Left lobe of liver (tissue), 2 donors: Measurements from ENCODE around the gene ENDOD1. TPM values are rescaled to one million over a fixed set of nuclear protein-coding genes. Genes with fewer than 3 reads are reported as not detected.

ENCODE experiments used
- ATAC-seq: fragments of 200-7000 bp; cut with Tn5 transposase; one replicate; pipeline ENCODE4 v1.9.1; 2020; ENCODE audit warnings: mild to moderate bottlenecking, moderate library complexity
- DNase-seq: peaks from one replicate; pipeline ENCODE4 v3.0.0-alpha.2; 2020; ENCODE audit warnings: low spot score
- total RNA-seq: library from RNA; stranded (reverse); gene quantifications from one replicate; pipeline ENCODE4 v1.2.1, GENCODE V29; 2021
- donor health status: DM: no; HTN: no; CAD: no; lungs with moderate emphysema.
- donor health status: DM: no; HTN: yes; CAD: no.

Gene ENDOD1
- total RNA-seq, 1 donor from 2014 or later: 4.3 TPM

- no peak for DNase-seq
- ATAC-seq: peak; percentile 42
Observed at GRCh38 chr11:95074792-95075563, 14.7 kb upstream of the ENDOD1 start.

GRCh38 chr11:95076416-95076815 lies 13.2 kb upstream of the ENDOD1 start:
- ATAC-seq (peak; percentile 23), DNase-seq (no peak)

- no peak for DNase-seq
Observed at GRCh38 chr11:95076981-95077380, 12.7 kb upstream of the ENDOD1 start.

GRCh38 chr11:95078526-95078925 lies 11.1 kb upstream of the ENDOD1 start:
- no peak for ATAC-seq

More at GRCh38 chr11:95076981-95077380, 12.7 kb upstream of the ENDOD1 start:
- no peak for ATAC-seq

GRCh38 chr11:95081010-95081409 lies 8.6 kb upstream of the ENDOD1 start:
- ATAC-seq: no peak

More at GRCh38 chr11:95078526-95078925, 11.1 kb upstream of the ENDOD1 start:
- no peak for DNase-seq

GRCh38 chr11:95081412-95081811 lies 8.2 kb upstream of the ENDOD1 start:
- ATAC-seq (peak; percentile 58), DNase-seq (no peak)

More at GRCh38 chr11:95081010-95081409, 8.6 kb upstream of the ENDOD1 start:
- no peak for DNase-seq

GRCh38 chr11:95082576-95083001 lies 7.1 kb upstream of the ENDOD1 start:
- ATAC-seq: no peak
- no peak for DNase-seq

- DNase-seq (no peak), ATAC-seq (no peak)
Observed at GRCh38 chr11:95084509-95084908, 5.1 kb upstream of the ENDOD1 start.

- no peak for ATAC-seq
Observed at GRCh38 chr11:95085117-95085816, 4.4 kb upstream of the ENDOD1 start.

GRCh38 chr11:95086151-95086550 lies 3.5 kb upstream of the ENDOD1 start:
- DNase-seq: no peak
- no peak for ATAC-seq

More at GRCh38 chr11:95085117-95085816, 4.4 kb upstream of the ENDOD1 start:
- DNase-seq: no peak

- ATAC-seq (no peak), DNase-seq (no peak)
Observed at GRCh38 chr11:95086836-95087570, 2.6 kb upstream of the ENDOD1 start.

- ATAC-seq (peak; percentile 52), DNase-seq (no peak)
Observed at GRCh38 chr11:95088946-95089619, 563 bp upstream of the ENDOD1 start.

GRCh38 chr11:95091663-95092180 lies 2.1 kb downstream of the ENDOD1 start:
- DNase-seq: no peak
- ATAC-seq: no peak

- DNase-seq: no peak
Observed at GRCh38 chr11:95092549-95093324, 3.1 kb downstream of the ENDOD1 start.

GRCh38 chr11:95093548-95093947 lies 3.9 kb downstream of the ENDOD1 start:
- DNase-seq (no peak), ATAC-seq (no peak)

More at GRCh38 chr11:95092549-95093324, 3.1 kb downstream of the ENDOD1 start:
- no peak for ATAC-seq

- DNase-seq (no peak), ATAC-seq (no peak)
Observed at GRCh38 chr11:95095858-95096587, 6.4 kb downstream of the ENDOD1 start.

- no peak for ATAC-seq
- DNase-seq: no peak
Observed at GRCh38 chr11:95097209-95097608, 7.6 kb downstream of the ENDOD1 start.

- ATAC-seq (no peak), DNase-seq (no peak)
Observed at GRCh38 chr11:95098826-95099225, 9.2 kb downstream of the ENDOD1 start.

GRCh38 chr11:95100191-95100648 lies 10.6 kb downstream of the ENDOD1 start:
- ATAC-seq: no peak
- DNase-seq: no peak
